HepG2 (cell line): ENCODE measurements around the gene NHERF2.

Source experiments
- EP300 ChIP-seq, 3 experiments: sonication (generic) in 1 of 3; formaldehyde crosslinking in 1 of 3; IDR thresholded peaks; 2 replicates each; pipeline versions ENCODE4 v1.5.1 to v1.6.1; 2011 to 2020; ENCODE audit warnings: low read depth in 2 of 3, low read length in 2 of 3, borderline replicate concordance in 1 of 3, improper control_type of control experiment in 1 of 3, mild to moderate bottlenecking in 1 of 3, missing genetic modification reagents in 1 of 3, moderate library complexity in 1 of 3
- GABPB1 ChIP-seq: IDR thresholded peaks from 2 replicates; pipeline ENCODE4 v1.6.1; 2016; ENCODE audit warnings: mild to moderate bottlenecking, missing genetic modification reagents, moderate library complexity, missing compliant biosample characterization
- MEIS2 ChIP-seq: sonication (generic); formaldehyde crosslinking; IDR thresholded peaks from 2 replicates; pipeline ENCODE4 v1.9.0; 2021; ENCODE audit warnings: mild to moderate bottlenecking, missing genetic modification reagents
- ZNF577 ChIP-seq: sonication (generic); formaldehyde crosslinking; IDR thresholded peaks from 2 replicates; pipeline ENCODE4 v1.4.0; 2020; ENCODE audit warnings: mild to moderate bottlenecking, low read depth, missing genetic modification reagents, borderline replicate concordance
- TF ChIP-seq, protein P1 (sequence below): sonication (generic); formaldehyde crosslinking; IDR thresholded peaks from 2 replicates; pipeline ENCODE4 v1.4.0; 2020; ENCODE audit warnings: missing genetic modification reagents, borderline replicate concordance
- TF ChIP-seq, protein P2 (sequence below): sonication (generic); formaldehyde crosslinking; IDR thresholded peaks from 2 replicates; pipeline ENCODE4 v1.4.0; 2020; ENCODE audit warnings: missing genetic modification reagents

DNA sequence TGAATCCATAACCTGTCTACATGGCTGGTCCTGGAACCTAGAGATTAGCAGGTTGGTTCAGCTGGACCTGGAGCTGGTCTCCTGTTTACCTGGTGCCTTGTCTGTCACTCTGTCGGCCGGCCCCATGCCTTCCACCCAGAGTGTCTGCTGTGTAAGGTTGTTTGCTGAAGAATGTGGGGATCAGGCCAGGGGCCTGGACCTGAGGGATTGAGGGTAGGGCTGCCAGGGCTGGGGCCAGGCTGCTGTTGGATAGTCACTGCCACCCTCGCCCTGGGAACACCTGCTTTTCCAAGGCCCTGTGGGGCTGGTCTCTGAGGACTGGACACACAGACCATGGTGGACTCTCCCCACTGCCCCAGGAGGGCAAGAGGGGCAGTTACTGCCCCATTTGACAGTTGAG is 1.4 kb downstream of the NHERF2 start:
- TF ChIP-seq, protein P1, sequence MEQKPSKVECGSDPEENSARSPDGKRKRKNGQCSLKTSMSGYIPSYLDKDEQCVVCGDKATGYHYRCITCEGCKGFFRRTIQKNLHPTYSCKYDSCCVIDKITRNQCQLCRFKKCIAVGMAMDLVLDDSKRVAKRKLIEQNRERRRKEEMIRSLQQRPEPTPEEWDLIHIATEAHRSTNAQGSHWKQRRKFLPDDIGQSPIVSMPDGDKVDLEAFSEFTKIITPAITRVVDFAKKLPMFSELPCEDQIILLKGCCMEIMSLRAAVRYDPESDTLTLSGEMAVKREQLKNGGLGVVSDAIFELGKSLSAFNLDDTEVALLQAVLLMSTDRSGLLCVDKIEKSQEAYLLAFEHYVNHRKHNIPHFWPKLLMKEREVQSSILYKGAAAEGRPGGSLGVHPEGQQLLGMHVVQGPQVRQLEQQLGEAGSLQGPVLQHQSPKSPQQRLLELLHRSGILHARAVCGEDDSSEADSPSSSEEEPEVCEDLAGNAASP (CRISPR knock-in tag) = no peak
- no peak for TF ChIP-seq GABPB1 (CRISPR knock-in tag)
- TF ChIP-seq MEIS2 (CRISPR knock-in tag) = no peak
- TF ChIP-seq, protein P2, sequence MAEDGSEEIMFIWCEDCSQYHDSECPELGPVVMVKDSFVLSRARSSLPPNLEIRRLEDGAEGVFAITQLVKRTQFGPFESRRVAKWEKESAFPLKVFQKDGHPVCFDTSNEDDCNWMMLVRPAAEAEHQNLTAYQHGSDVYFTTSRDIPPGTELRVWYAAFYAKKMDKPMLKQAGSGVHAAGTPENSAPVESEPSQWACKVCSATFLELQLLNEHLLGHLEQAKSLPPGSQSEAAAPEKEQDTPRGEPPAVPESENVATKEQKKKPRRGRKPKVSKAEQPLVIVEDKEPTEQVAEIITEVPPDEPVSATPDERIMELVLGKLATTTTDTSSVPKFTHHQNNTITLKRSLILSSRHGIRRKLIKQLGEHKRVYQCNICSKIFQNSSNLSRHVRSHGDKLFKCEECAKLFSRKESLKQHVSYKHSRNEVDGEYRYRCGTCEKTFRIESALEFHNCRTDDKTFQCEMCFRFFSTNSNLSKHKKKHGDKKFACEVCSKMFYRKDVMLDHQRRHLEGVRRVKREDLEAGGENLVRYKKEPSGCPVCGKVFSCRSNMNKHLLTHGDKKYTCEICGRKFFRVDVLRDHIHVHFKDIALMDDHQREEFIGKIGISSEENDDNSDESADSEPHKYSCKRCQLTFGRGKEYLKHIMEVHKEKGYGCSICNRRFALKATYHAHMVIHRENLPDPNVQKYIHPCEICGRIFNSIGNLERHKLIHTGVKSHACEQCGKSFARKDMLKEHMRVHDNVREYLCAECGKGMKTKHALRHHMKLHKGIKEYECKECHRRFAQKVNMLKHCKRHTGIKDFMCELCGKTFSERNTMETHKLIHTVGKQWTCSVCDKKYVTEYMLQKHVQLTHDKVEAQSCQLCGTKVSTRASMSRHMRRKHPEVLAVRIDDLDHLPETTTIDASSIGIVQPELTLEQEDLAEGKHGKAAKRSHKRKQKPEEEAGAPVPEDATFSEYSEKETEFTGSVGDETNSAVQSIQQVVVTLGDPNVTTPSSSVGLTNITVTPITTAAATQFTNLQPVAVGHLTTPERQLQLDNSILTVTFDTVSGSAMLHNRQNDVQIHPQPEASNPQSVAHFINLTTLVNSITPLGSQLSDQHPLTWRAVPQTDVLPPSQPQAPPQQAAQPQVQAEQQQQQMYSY (CRISPR knock-in tag) = no peak
- no peak for TF ChIP-seq EP300 (IDR thresholded peaks at IDR 0.05; ENCODE audit: low read depth in 2 of 2, low read length in 2 of 2)
- no peak for TF ChIP-seq EP300 (CRISPR knock-in tag; IDR thresholded peaks at IDR 0.05; ENCODE audit: borderline replicate concordance)
- no peak for TF ChIP-seq ZNF577 (CRISPR knock-in tag)
